Fibroblast of upper back skin (primary cell): Measurements from ENCODE around the gene PPA1.
"Not testable (repeated sequence)": the region's sequence is repeated elsewhere in the genome, so short reads cannot be mapped to it uniquely, and the experiment has no call there.

Experiments used
- DNase-seq: peaks from one replicate; pipeline ENCODE4 v3.0.0-alpha.2; 2013

PPA1 gene

DNA sequence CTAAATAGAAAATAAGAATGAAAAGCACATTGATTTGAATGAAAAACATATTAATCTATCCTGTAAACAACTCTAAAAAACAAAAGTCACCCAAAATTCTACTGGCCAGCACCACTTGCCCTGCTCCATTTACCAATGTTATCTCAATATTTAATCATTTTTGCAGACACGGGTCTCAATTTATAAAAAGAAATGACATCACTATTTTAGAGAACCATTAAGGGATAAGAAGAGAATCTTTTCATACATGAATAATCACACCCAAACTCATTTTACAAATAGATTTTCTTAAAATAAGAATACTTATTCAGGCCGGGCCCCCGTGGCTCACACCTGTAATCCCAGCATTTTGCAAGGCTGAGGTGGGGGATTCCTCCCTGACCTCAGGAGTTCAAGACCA lies 66.8 kb downstream of the PPA1 start:
- no peak for DNase-seq

GRCh38 chr10:70164163-70164562 lies 69.1 kb downstream of the PPA1 start:
- DNase-seq = no peak

GRCh38 chr10:70163448-70163847 lies 69.8 kb downstream of the PPA1 start:
- DNase-seq = no peak

DNA sequence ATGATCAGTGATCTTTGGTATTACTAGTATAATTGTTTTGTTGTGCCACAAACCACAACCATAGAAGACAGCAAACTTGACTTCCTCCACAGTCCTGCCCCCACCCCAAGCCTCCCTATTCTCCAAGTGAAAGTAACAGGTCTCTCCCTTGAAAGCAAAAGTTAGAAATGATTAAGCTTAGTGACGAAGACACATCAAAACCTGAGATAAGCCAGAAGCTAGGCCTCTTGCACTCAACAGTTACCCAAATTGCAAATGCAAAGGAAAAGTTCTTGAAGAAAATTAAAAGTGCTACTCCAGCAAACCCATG lies 70.4 kb downstream of the PPA1 start:
- no peak for DNase-seq

DNA sequence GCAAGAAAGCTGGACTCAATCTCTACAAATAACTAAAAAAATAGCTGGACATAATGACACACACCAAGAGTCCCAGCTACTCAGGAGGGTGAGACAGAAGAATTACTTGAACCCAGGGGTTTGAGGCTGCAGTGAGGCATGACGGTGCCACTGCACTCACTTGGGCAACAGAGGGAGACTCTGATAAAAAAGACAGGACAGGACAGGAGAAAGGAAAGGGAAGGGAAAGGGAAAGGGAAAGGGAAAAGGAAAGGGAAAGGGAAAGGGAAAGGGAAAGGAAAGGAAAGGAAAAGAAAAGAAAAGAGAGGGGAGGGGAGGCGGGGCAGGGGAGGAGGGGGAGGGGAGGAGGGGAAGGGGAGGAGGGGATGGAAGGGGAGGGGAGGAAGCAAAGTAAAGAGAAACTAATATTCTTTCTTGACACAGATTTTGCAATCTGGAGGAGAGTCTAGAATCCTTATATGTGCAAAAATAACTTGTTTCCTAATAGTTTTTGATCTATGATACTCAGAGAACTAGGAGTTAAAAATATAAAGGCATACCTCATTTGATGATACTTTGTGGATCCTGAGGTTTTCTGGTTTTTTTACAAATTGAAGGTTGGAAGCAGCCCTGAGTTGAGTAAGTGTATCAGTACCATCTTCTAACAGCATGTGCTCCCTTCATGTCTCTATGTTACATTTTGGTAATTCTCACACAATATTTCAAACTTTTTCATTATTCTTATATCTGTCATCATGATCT lies 70.9 kb downstream of the PPA1 start:
- no peak for DNase-seq

DNA sequence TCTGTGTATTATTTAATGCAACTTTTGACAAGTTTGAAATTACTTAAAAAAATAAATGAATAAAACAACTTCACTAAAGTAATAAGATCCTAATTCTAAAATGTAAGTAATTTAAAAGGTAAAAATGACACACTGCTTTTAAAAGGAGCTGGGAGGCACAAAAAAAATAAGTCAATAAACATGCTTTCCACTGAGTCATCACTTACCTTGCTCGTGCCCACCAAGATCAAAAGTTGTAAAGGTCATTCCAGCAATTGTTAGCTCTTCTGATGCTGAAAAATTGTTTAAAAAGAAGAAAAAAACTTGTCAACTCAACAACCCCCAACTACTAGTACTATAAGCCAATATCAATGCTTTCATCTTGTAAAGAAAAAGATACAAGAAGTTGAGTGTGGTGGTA lies 72.4 kb downstream of the PPA1 start:
- DNase-seq = no peak

DNA sequence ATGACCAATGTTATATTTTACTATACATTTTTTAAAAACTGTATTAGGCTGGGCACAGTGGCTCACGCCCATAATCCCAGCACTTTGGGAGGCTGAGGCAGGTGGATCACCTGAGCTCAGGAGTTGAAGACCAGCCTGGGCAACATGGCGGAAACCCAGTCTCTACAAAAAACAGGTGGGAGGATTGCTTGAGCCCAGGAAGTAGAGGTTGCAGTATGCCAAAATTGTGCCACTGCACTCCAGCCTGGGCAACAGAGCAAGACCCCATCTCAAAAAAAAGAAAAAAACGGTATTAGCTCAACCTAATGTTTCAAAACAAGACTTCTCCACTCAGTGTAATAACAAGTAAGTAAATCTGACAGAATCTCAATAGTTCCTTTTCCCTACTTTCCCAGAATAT lies 73.9 kb downstream of the PPA1 start:
- not testable (repeated sequence) for DNase-seq

- DNase-seq = no peak
These were observed 75.1 kb downstream of the PPA1 start for GRCh38 chr10:70158113-70158512.

DNA sequence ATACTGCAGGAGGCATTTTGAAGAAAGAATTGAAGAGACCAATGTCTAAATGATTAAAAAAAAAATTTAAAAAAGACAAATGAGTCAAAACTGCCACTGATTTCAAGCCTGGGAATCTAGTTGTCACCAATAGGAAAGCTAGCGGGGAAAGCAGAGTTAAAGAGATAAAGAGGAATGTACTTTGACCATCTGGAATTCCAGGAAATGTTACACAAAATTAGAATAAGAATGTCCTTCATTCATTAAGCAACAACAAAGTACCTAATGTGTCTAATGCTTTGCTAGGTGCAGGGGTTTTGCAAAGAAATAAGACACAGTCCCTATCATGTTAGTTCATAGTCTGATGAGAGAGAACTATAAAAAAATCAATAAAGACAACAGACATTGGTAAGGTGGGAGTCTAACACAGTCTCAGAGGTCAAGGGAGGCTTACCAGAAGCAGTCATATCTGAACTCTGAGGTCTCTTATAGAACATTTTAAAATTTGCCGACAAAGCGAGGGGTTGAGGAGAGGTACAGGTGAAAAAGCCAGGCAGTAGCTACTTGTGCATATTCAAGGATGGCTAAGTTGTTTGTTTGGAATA lies 77.9 kb downstream of the PPA1 start:
- DNase-seq = no peak
